Hematopoietic multipotent progenitor cell treated with erythropoietin and hydrocortisone succinate and interleukin-3 and kit ligand, for 15 days (in vitro differentiated cells): ENCODE results near the gene SLC12A7.
"Not testable (repeated sequence)": the region's sequence is repeated elsewhere in the genome, so short reads cannot be mapped to it uniquely, and the experiment has no call there.

Source experiments
- DNase-seq: peaks from one replicate; pipeline ENCODE4 v3.0.0-alpha.2; 2015; ENCODE audit warnings: low spot score

The SLC12A7 gene

GRCh38 chr5:1095990-1096363, 15.9 kb downstream of the SLC12A7 start:
- no peak for DNase-seq

- no peak for DNase-seq
Measured at GRCh38 chr5:1095302-1095989, 16.4 kb downstream of the SLC12A7 start.

GRCh38 chr5:1094670-1095190, 17.1 kb downstream of the SLC12A7 start:
- no peak for DNase-seq

GRCh38 chr5:1093361-1093760, 18.5 kb downstream of the SLC12A7 start:
- peak; percentile 69 for DNase-seq

GRCh38 chr5:1092122-1092521, 19.7 kb downstream of the SLC12A7 start:
- no peak for DNase-seq

GRCh38 chr5:1091632-1092031, 20.2 kb downstream of the SLC12A7 start:
- DNase-seq: no peak

GRCh38 chr5:1090538-1090937, 21.3 kb downstream of the SLC12A7 start:
- no peak for DNase-seq

GRCh38 chr5:1089621-1090040, 22.2 kb downstream of the SLC12A7 start:
- peak; percentile 32 for DNase-seq

- DNase-seq: no peak
Measured at GRCh38 chr5:1089146-1089545, 22.7 kb downstream of the SLC12A7 start.

- DNase-seq: no peak
Measured at GRCh38 chr5:1088726-1089125, 23.1 kb downstream of the SLC12A7 start.

- DNase-seq: no peak
Measured at GRCh38 chr5:1088031-1088430, 23.8 kb downstream of the SLC12A7 start.

- no peak for DNase-seq
Measured at GRCh38 chr5:1087428-1087827, 24.4 kb downstream of the SLC12A7 start.

GRCh38 chr5:1086871-1087270, 25.0 kb downstream of the SLC12A7 start:
- no peak for DNase-seq

- DNase-seq: no peak
Measured at GRCh38 chr5:1086137-1086536, 25.7 kb downstream of the SLC12A7 start.

GRCh38 chr5:1085391-1085790, 26.5 kb downstream of the SLC12A7 start:
- no peak for DNase-seq

- no peak for DNase-seq
Measured at GRCh38 chr5:1083823-1084605, 27.8 kb downstream of the SLC12A7 start.

- not testable (repeated sequence) for DNase-seq
Measured at GRCh38 chr5:1083026-1083425, 28.8 kb downstream of the SLC12A7 start.

- DNase-seq: no peak
Measured at GRCh38 chr5:1081519-1081918, 30.3 kb downstream of the SLC12A7 start.

GRCh38 chr5:1080432-1080831, 31.4 kb downstream of the SLC12A7 start:
- no peak for DNase-seq

GRCh38 chr5:1079961-1080360, 31.9 kb downstream of the SLC12A7 start:
- DNase-seq: no peak

GRCh38 chr5:1079486-1079885, 32.4 kb downstream of the SLC12A7 start:
- DNase-seq: no peak

- no peak for DNase-seq
Measured at GRCh38 chr5:1078851-1079250, 33.0 kb downstream of the SLC12A7 start.

GRCh38 chr5:1078206-1078605, 33.7 kb downstream of the SLC12A7 start:
- DNase-seq: no peak
